HepG2 (cell line): ENCODE measurements around the gene GALNT10. TPM values are rescaled to one million over a fixed set of nuclear protein-coding genes. Genes with fewer than 3 reads are reported as not detected.

Source experiments
- ATAC-seq: fragments of 200-7000 bp; cut with Tn5 transposase; 3 replicates; pipeline ENCODE4 v1.9.1; 2020; ENCODE audit warnings: mild to moderate bottlenecking, moderate library complexity
- BruUV-seq: library from RNA; stranded (reverse); fragments of 400-500 nt; replicated peaks from 2 replicates; lab custom pipeline; 2021; lab: Mats Ljungman, UMichigan
- CTCF ChIA-PET: fragments of 300-600 bp; formaldehyde crosslinking; extraction: SDS; loops from one replicate; lab custom pipeline; 2021; ENCODE audit warnings: low total read pairs, inconsistent platforms, low intra/inter-chr PET ratio; lab: Yijun Ruan, JAX
- POLR2A ChIA-PET: fragments of 350-600 bp; sonication (Branson Sonifier 250); formaldehyde crosslinking; loops from one replicate; lab custom pipeline; 2020; ENCODE audit warnings: antibody characterized with exemption, inconsistent platforms; lab: Yijun Ruan, JAX
- DNase-seq: peaks from one replicate; pipeline ENCODE4 v3.0.0-alpha.2; 2015; ENCODE audit warnings: low spot score
- FAIRE-seq: peaks from 3 replicates; lab custom pipeline; 2011; peaks lifted over from hg19 to GRCh38; lab: Jason Lieb, UNC
- H2AFZ ChIP-seq: one replicate; pipeline ENCODE4 v1.6.1; 2011; ENCODE audit warnings: low read length, inconsistent platforms
- H3K27ac ChIP-seq: fragments of 300-600 bp; 3 replicates; pipeline ENCODE4 v1.8.0; 2011; ENCODE audit warnings: mixed run types, mild to moderate bottlenecking, mixed read lengths, low read length, inconsistent platforms; ENCODE audit not compliant: insufficient read depth; ENCODE audit errors: extremely low read length
- H3K27me3 ChIP-seq, 2 experiments: fragments of 200-600 bp in 1 of 2; 2 replicates in 1 of 2; 3 replicates in 1 of 2; pipeline versions ENCODE4 v1.6.0 to v1.8.0; 2011; ENCODE audit warnings: low read length in 2 of 2, mild to moderate bottlenecking in 2 of 2, moderate library complexity in 2 of 2, inconsistent platforms in 1 of 2; ENCODE audit not compliant: insufficient read depth in 2 of 2, control insufficient read depth in 1 of 2
- H3K36me3 ChIP-seq, 2 experiments: fragments of 200-600 bp in 1 of 2; replicated peaks in 1 of 2; 2 replicates in 1 of 2; 3 replicates in 1 of 2; pipeline versions ENCODE4 v1.5.1 to v1.8.0; 2011; ENCODE audit warnings: low read length in 2 of 2, inconsistent platforms in 1 of 2; ENCODE audit not compliant: insufficient read depth in 2 of 2, control insufficient read depth in 1 of 2
- H3K4me1 ChIP-seq: 2 replicates; pipeline ENCODE4 v1.5.1; 2012; ENCODE audit warnings: low read length, inconsistent platforms; ENCODE audit not compliant: insufficient read depth
- H3K4me2 ChIP-seq: 2 replicates; pipeline ENCODE4 v1.6.0; 2011; ENCODE audit warnings: low read depth, low read length, inconsistent platforms
- H3K4me3 ChIP-seq, 3 experiments: fragments of 200-600 bp in 1 of 3; sonication (generic), shearing (Covaris generic) in 1 of 3; replicated peaks in 1 of 3; 2 replicates each; pipeline ENCODE4 v1.5.1; 2011 to 2016; ENCODE audit warnings: low read length in 3 of 3, inconsistent platforms in 2 of 3, low read depth in 2 of 3, mild to moderate bottlenecking in 2 of 3, control low read depth in 1 of 3, mixed read lengths in 1 of 3; ENCODE audit not compliant: insufficient read depth in 1 of 3
- H3K79me2 ChIP-seq: one replicate; pipeline ENCODE4 v1.6.1; 2011; ENCODE audit warnings: low read length, inconsistent platforms; ENCODE audit not compliant: insufficient read depth
- H3K9ac ChIP-seq: 2 replicates; pipeline ENCODE4 v1.6.0; 2011; ENCODE audit warnings: mild to moderate bottlenecking, low read depth, low read length, inconsistent platforms; ENCODE audit not compliant: insufficient read depth
- H3K9me3 ChIP-seq: 2 replicates; pipeline ENCODE4 v1.5.1; 2012; ENCODE audit warnings: mild to moderate bottlenecking, low read length
- H4K20me1 ChIP-seq: 2 replicates; pipeline ENCODE4 v1.6.0; 2011; ENCODE audit warnings: inconsistent platforms, mild to moderate bottlenecking, low read length, moderate library complexity; ENCODE audit not compliant: insufficient read depth
- KAT2B ChIP-seq: fragments of 150-350 bp; IDR thresholded peaks from 2 replicates; pipeline ENCODE4 v1.6.1; 2014; ENCODE audit warnings: low read depth, low read length, borderline replicate concordance
- RCOR2 ChIP-seq: IDR thresholded peaks from 2 replicates; pipeline ENCODE4 v1.6.1; 2016; ENCODE audit warnings: missing biosample characterization, missing genetic modification reagents
- SALL2 ChIP-seq: sonication (generic); formaldehyde crosslinking; IDR thresholded peaks from 2 replicates; pipeline ENCODE4 v1.8.1; 2023; ENCODE audit warnings: mild to moderate bottlenecking, missing genetic modification reagents, inconsistent platforms
- STAT5B ChIP-seq: sonication (generic); formaldehyde crosslinking; IDR thresholded peaks from 2 replicates; pipeline ENCODE4 v1.4.0; 2020; ENCODE audit warnings: missing genetic modification reagents
- TCF7L2 ChIP-seq: IDR thresholded peaks from 2 replicates; pipeline ENCODE4 v1.6.1; 2011; ENCODE audit warnings: mild to moderate bottlenecking, low read depth, low read length, moderate library complexity
- TGIF2 ChIP-seq: IDR thresholded peaks from 2 replicates; pipeline ENCODE4 v1.6.1; 2016; ENCODE audit warnings: control low read depth, missing compliant biosample characterization
- ZNF652 ChIP-seq: IDR thresholded peaks from 2 replicates; pipeline ENCODE4 v1.6.1; 2016; ENCODE audit warnings: low read depth, borderline replicate concordance
- WGBS: methylation state at CpG from one replicate; pipeline ENCODE4 v1.1.6; 2017; ENCODE audit warnings: low lambda C conversion rate; 5-methylcytosine and 5-hydroxymethylcytosine counted together
- in situ Hi-C: cut with HindIII; loops from 2 replicates; pipeline ENCODE4 v1.10.0; 2017; ENCODE audit warnings: low pct_unique_long_range_greater_than_20kb; ENCODE audit not compliant: extremely low pct_ligation_motif_present
- intact Hi-C: fragments of 100-400 bp; cut with micrococcal nuclease; formaldehyde crosslinking; loops from one replicate; pipeline ENCODE4 v1.10.0; 2022; ENCODE audit not compliant: unreplicated experiment
- polyA plus RNA-seq, 8 experiments: library from polyadenylated mRNA; depleted of rRNA in 3 of 8; stranded (reverse) in 7 of 8; unstranded in 1 of 8; fragments of >200 nt; fragmentation: Illumina TruSeq in 4 of 8; extraction: Trizol in 4 of 8; gene quantifications; 2 replicates each; pipeline versions ENCODE4 v1.2.1 to v1.2.3, GENCODE V29; 2011 to 2016; ENCODE audit warnings: low read depth in 4 of 8, missing spikeins in 1 of 8, mixed read lengths in 1 of 8; ENCODE audit not compliant: insufficient read depth in 1 of 8
- total RNA-seq, 5 experiments: library from RNA; depleted of rRNA; stranded (reverse); fragments of >200 nt; fragmentation: Illumina TruSeq; extraction: Trizol; gene quantifications; 2 replicates each; pipeline ENCODE4 v1.2.3, GENCODE V29; 2016; ENCODE audit warnings: low read depth in 1 of 5
- TF ChIP-seq, protein P1 (sequence below): sonication (generic); formaldehyde crosslinking; IDR thresholded peaks from 2 replicates; pipeline ENCODE4 v1.8.1; 2022; ENCODE audit warnings: mild to moderate bottlenecking, missing genetic modification reagents

The GALNT10 gene
- total and polyA plus RNA-seq, 2 of the 13 experiments (the other 11 are each of a cell fraction or from before 2014, with no cell fraction given) = 8.1 to 11.2 TPM

GRCh38 chr5:154408811-154409210 lies 218.3 kb downstream of the GALNT10 start:
- no peak for TF ChIP-seq RCOR2 (CRISPR knock-in tag)
- TF ChIP-seq STAT5B (CRISPR knock-in tag) = no peak
- TF ChIP-seq ZNF652 (CRISPR knock-in tag) = no peak
- TF ChIP-seq, protein P1, sequence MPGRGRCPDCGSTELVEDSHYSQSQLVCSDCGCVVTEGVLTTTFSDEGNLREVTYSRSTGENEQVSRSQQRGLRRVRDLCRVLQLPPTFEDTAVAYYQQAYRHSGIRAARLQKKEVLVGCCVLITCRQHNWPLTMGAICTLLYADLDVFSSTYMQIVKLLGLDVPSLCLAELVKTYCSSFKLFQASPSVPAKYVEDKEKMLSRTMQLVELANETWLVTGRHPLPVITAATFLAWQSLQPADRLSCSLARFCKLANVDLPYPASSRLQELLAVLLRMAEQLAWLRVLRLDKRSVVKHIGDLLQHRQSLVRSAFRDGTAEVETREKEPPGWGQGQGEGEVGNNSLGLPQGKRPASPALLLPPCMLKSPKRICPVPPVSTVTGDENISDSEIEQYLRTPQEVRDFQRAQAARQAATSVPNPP = no peak
- no peak for TF ChIP-seq TGIF2 (CRISPR knock-in tag)
- TF ChIP-seq TCF7L2 = no peak
- TF ChIP-seq SALL2 = no peak
- no peak for TF ChIP-seq KAT2B
- no peaks in the 10 kb centered on the region for H3K9me3 ChIP-seq
- no peak overlapping the region for H3K4me2 ChIP-seq
- no peak overlapping the region for H3K27ac ChIP-seq
- no TSS peak for BruUV-seq
- CTCF ChIA-PET = no interaction called here
- no peaks in the 10 kb centered on the region for H4K20me1 ChIP-seq
- no peak for ATAC-seq
- H3K36me3 ChIP-seq = peaks cover 0 to 2% of the 10 kb centered on the region in 2 experiments; a peak in 1 of 5 replicates
- POLR2A ChIA-PET = no interaction called here
- H3K4me3 ChIP-seq = no peak overlapping the region
- no peak overlapping the region for H2AFZ ChIP-seq
- in situ Hi-C loops = loop anchor here (5.0 kb wide), 1 partner anchor 337 kb away; no protein-coding TSS in a partner anchor
- FAIRE-seq = no peak
- 0 out of 2 replicates have a peak, but pooled peaks cover 9% of the 10 kb centered on the region for H3K4me1 ChIP-seq
- no peaks in the 10 kb centered on the region for H3K79me2 ChIP-seq
- DNase-seq = no peak
- no peaks in the 10 kb centered on the region for H3K27me3 ChIP-seq
- no peak overlapping the region for H3K9ac ChIP-seq
- intact Hi-C loops = loop anchor here (1.0 to 10.0 kb wide), 2 partner anchors 74 to 121 kb away; no protein-coding TSS in a partner anchor
- 97% methylated on average over 6 of the region's 6 CpGs for WGBS
